ENCODE results near the gene TRIP13. TPM values are rescaled to one million over a fixed set of nuclear protein-coding genes. Genes with fewer than 3 reads are reported as not detected.

The TRIP13 gene
- total and polyA plus RNA-seq, 2 experiments from 2014 or later, result 19.5 to 20.4 TPM

GRCh38 chr5:948472-949274 is 56.0 kb downstream of the TRIP13 start:
- Histone ChIP-seq H2AFZ (no peak overlapping the region), H3K36me3 (ENCODE audit: low read depth) (no peaks in the 10 kb centered on the region), H3K27me3 (replicated peaks; ENCODE audit: insufficient read depth) (peaks cover 62% of the 10 kb centered on the region), H4K20me1 (ENCODE audit: insufficient read depth) (no peaks in the 10 kb centered on the region), H3K9ac (no peak overlapping the region), H3K9me2 (ENCODE audit: insufficient read depth) (no peaks in the 10 kb centered on the region), H3K27ac (no peak overlapping the region), H3K4me3 (no peak overlapping the region), H3K79me2 (ENCODE audit: insufficient read depth) (no peaks in the 10 kb centered on the region), H3K4me1 (ENCODE audit: insufficient read depth) (no peaks in the 10 kb centered on the region), H3K4me2 (ENCODE audit: unreplicated experiment) (no peak overlapping the region), H3F3A (ENCODE audit: insufficient read depth) (no peaks in the 10 kb centered on the region), H3K9me3 (ENCODE audit: low read depth) (no peaks in the 10 kb centered on the region)
- DNase-seq, result no peak
- WGBS, 2 experiments (ENCODE audit: low coverage in 1 of 2, low lambda C conversion rate in 2 of 2, missing lambda C conversion rate in 2 of 2), result 61 to 64% methylated on average over 19 of the region's 19 CpGs
- TF ChIP-seq EZH2phosphoT487 (IDR thresholded peaks at IDR 0.05; ENCODE audit: insufficient read depth, low read depth) (no peak), EZH2 (IDR thresholded peaks at IDR 0.05; ENCODE audit: insufficient read depth, poor library complexity, severe bottlenecking) (no peak)
- in situ Hi-C loops (cut with MboI), result loop anchor here (10.0 to 25.0 kb wide), 2 partner anchors 186 to 689 kb away; no protein-coding TSS in a partner anchor

GRCh38 chr5:949275-949543 is 56.5 kb downstream of the TRIP13 start:
- Histone ChIP-seq H3K9me2 (ENCODE audit: insufficient read depth) (no peaks in the 10 kb centered on the region), H3K9ac (no peak overlapping the region), H3K9me3 (ENCODE audit: low read depth) (no peaks in the 10 kb centered on the region), H3K36me3 (ENCODE audit: low read depth) (no peaks in the 10 kb centered on the region), H3K4me3 (no peak overlapping the region), H3K27me3 (replicated peaks; ENCODE audit: insufficient read depth) (peaks cover 60% of the 10 kb centered on the region), H3K27ac (no peak overlapping the region), H3K79me2 (ENCODE audit: insufficient read depth) (no peaks in the 10 kb centered on the region), H3K4me1 (ENCODE audit: insufficient read depth) (no peaks in the 10 kb centered on the region), H3K4me2 (ENCODE audit: unreplicated experiment) (no peak overlapping the region), H4K20me1 (ENCODE audit: insufficient read depth) (no peaks in the 10 kb centered on the region), H2AFZ (no peak overlapping the region), H3F3A (ENCODE audit: insufficient read depth) (no peaks in the 10 kb centered on the region)
- no peak for DNase-seq
- 75 to 76% methylated on average over 5 of the region's 5 CpGs for WGBS, 2 experiments (ENCODE audit: low coverage in 1 of 2, low lambda C conversion rate in 2 of 2, missing lambda C conversion rate in 2 of 2)
- TF ChIP-seq EZH2 (IDR thresholded peaks at IDR 0.05; ENCODE audit: insufficient read depth, poor library complexity, severe bottlenecking), result no peak
- no peak for TF ChIP-seq EZH2phosphoT487 (IDR thresholded peaks at IDR 0.05; ENCODE audit: insufficient read depth, low read depth)
- in situ Hi-C loops (cut with MboI), result loop anchor here (10.0 to 25.0 kb wide), 2 partner anchors 186 to 688 kb away; no protein-coding TSS in a partner anchor

- Histone ChIP-seq H3K9me2 (ENCODE audit: insufficient read depth) (no peaks in the 10 kb centered on the region), H4K20me1 (ENCODE audit: insufficient read depth) (no peaks in the 10 kb centered on the region), H3K4me3 (no peak overlapping the region), H3K9me3 (ENCODE audit: low read depth) (no peaks in the 10 kb centered on the region), H3F3A (ENCODE audit: insufficient read depth) (no peaks in the 10 kb centered on the region), H3K27ac (no peak overlapping the region), H3K4me1 (ENCODE audit: insufficient read depth) (no peaks in the 10 kb centered on the region), H3K79me2 (ENCODE audit: insufficient read depth) (no peaks in the 10 kb centered on the region), H2AFZ (no peak overlapping the region), H3K36me3 (ENCODE audit: low read depth) (no peaks in the 10 kb centered on the region), H3K4me2 (ENCODE audit: unreplicated experiment) (no peak overlapping the region), H3K27me3 (replicated peaks; ENCODE audit: insufficient read depth) (peaks cover 59% of the 10 kb centered on the region), H3K9ac (no peak overlapping the region)
- TF ChIP-seq EZH2 (IDR thresholded peaks at IDR 0.05; ENCODE audit: insufficient read depth, poor library complexity, severe bottlenecking) (no peak), EZH2phosphoT487 (IDR thresholded peaks at IDR 0.05; ENCODE audit: insufficient read depth, low read depth) (no peak)
- in situ Hi-C loops (cut with MboI), result loop anchor here (10.0 to 25.0 kb wide), 2 partner anchors 185 to 687 kb away; no protein-coding TSS in a partner anchor
- DNase-seq, result no peak
- 73 to 75% methylated on average over 17 of the region's 17 CpGs for whole genome bisulfite sequencing, 2 experiments (ENCODE audit: low coverage in 1 of 2, low lambda C conversion rate in 2 of 2, missing lambda C conversion rate in 2 of 2)
Observed at GRCh38 chr5:949815-950560, 57.3 kb downstream of the TRIP13 start.

DNA sequence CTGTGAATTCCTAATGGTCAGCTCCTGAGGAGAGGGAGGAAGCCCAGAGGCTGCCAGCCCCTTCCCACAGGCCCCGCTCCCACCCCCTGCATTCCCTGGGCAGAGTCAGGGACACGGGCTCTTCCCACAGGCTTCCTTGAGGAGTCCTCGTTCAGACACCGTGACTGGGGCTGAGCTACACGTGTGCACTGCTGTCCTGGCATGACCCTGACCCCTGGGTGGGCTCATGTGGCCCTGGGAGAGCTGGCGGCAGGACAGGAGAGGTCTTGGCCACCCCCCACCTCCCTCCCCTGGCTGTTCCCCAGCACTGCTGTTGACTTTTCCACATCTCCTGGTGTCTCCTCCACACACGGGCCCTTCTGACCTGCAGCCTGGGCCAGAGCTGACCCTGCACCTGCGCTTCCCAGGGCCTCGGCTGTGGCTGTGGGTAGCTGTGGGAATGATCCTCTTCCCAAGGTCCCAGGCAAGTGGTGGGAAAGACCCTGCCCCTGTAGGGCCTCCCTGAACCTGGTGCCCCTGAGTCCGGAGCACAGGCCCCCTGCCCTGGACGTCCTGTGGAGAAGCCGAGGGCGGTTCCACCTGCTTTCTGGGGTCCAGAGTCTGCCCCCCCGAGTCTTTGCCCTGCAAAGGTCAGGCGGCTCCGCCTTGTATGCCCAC is 59.4 kb downstream of the TRIP13 start:
- Histone ChIP-seq H3K27me3 (replicated peaks; ENCODE audit: insufficient read depth) (peaks cover 49% of the 10 kb centered on the region), H3K4me1 (ENCODE audit: insufficient read depth) (peaks cover 8% of the 10 kb centered on the region), H3K36me3 (ENCODE audit: low read depth) (no peaks in the 10 kb centered on the region), H4K20me1 (ENCODE audit: insufficient read depth) (no peaks in the 10 kb centered on the region), H3K4me3 (no peak overlapping the region), H3K79me2 (ENCODE audit: insufficient read depth) (no peaks in the 10 kb centered on the region), H3K9ac (no peak overlapping the region), H3K4me2 (ENCODE audit: unreplicated experiment) (no peak overlapping the region), H3F3A (ENCODE audit: insufficient read depth) (no peaks in the 10 kb centered on the region), H3K27ac (no peak overlapping the region), H3K9me3 (ENCODE audit: low read depth) (no peaks in the 10 kb centered on the region), H3K9me2 (ENCODE audit: insufficient read depth) (no peaks in the 10 kb centered on the region), H2AFZ (no peak overlapping the region)
- DNase-seq, result no peak
- TF ChIP-seq EZH2phosphoT487 (IDR thresholded peaks at IDR 0.05; ENCODE audit: insufficient read depth, low read depth), result no peak
- no peak for TF ChIP-seq EZH2 (IDR thresholded peaks at IDR 0.05; ENCODE audit: insufficient read depth, poor library complexity, severe bottlenecking)
- in situ Hi-C loops (cut with MboI), result no loop called here
- WGBS, 2 experiments (ENCODE audit: low coverage in 1 of 2, low lambda C conversion rate in 2 of 2, missing lambda C conversion rate in 2 of 2), result 72 to 75% methylated on average over 16 of the region's 16 CpGs
